OCI-LY7 (cell line): ENCODE data around the gene ADARB2. TPM values are rescaled to one million over a fixed set of nuclear protein-coding genes. Genes with fewer than 3 reads are reported as not detected.
A peak's percentile ranks its signal among the peaks of the same experiment; 100 is the strongest.

Experiments used
- BruUV-seq: library from RNA; stranded (reverse); fragments of 400-500 nt; replicated peaks from 2 replicates; lab custom pipeline; 2021; lab: Mats Ljungman, UMichigan
- CTCF ChIA-PET: fragments of 300-600 bp; sonication (Branson Sonifier 250); formaldehyde crosslinking; loops from one replicate; lab custom pipeline; 2022; ENCODE audit warnings: antibody characterized with exemption; ENCODE audit not compliant: unreplicated experiment; lab: Charles Lee
- POLR2A ChIA-PET: fragments of 300-600 bp; sonication (Branson Sonifier 250); formaldehyde crosslinking; loops from one replicate; lab custom pipeline; 2022; ENCODE audit warnings: antibody characterized with exemption; lab: Charles Lee
- DNase-seq: peaks from one replicate; pipeline ENCODE4 v3.0.0-alpha.2; 2015; ENCODE audit warnings: low spot score
- H2AFZ ChIP-seq: fragments of 200-600 bp; sonication (generic), shearing (Covaris generic); 2 replicates; pipeline ENCODE4 v1.6.1; 2014; ENCODE audit warnings: mild to moderate bottlenecking, antibody characterized with exemption, low read length, moderate library complexity
- H3K27ac ChIP-seq: fragments of 200-600 bp; sonication (generic); 2 replicates; pipeline ENCODE4 v1.5.1; 2014; ENCODE audit warnings: mixed run types, low read depth, mild to moderate bottlenecking, moderate library complexity, low read length, inconsistent platforms; ENCODE audit not compliant: poor library complexity, severe bottlenecking
- H3K36me3 ChIP-seq: fragments of 200-600 bp; sonication (generic); 2 replicates; pipeline ENCODE4 v1.6.1; 2014; ENCODE audit warnings: mild to moderate bottlenecking, antibody characterized with exemption, low read length, moderate library complexity, mixed read lengths; ENCODE audit not compliant: insufficient read depth
- H3K4me1 ChIP-seq: fragments of 200-600 bp; sonication (generic); 2 replicates; pipeline ENCODE4 v1.5.1; 2014; ENCODE audit warnings: mild to moderate bottlenecking, low read length; ENCODE audit not compliant: insufficient read depth, poor library complexity, severe bottlenecking
- H3K4me2 ChIP-seq: fragments of 200-600 bp; sonication (generic); 2 replicates; pipeline ENCODE4 v1.6.1; 2014; ENCODE audit warnings: mild to moderate bottlenecking, low read length
- H3K4me3 ChIP-seq: fragments of 200-600 bp; sonication (generic); 2 replicates; pipeline ENCODE4 v1.5.1; 2014; ENCODE audit warnings: mild to moderate bottlenecking, low read depth, low read length; ENCODE audit not compliant: poor library complexity, severe bottlenecking
- H3K79me2 ChIP-seq: fragments of 200-600 bp; sonication (generic); 2 replicates; pipeline ENCODE4 v1.6.1; 2016; ENCODE audit warnings: low read depth, mild to moderate bottlenecking, low read length, moderate library complexity, mixed read lengths; ENCODE audit not compliant: insufficient read depth
- H3K9me2 ChIP-seq: fragments of 200-600 bp; sonication (generic); 2 replicates; pipeline ENCODE4 v1.6.1; 2016; ENCODE audit warnings: mild to moderate bottlenecking, low read length, mixed read lengths; ENCODE audit not compliant: insufficient read depth
- H3K9me3 ChIP-seq: fragments of 200-600 bp; sonication (generic); 2 replicates; pipeline ENCODE4 v1.6.1; 2014; ENCODE audit warnings: mild to moderate bottlenecking, mixed run types, low read length, mixed read lengths
- H4K20me1 ChIP-seq: fragments of 200-600 bp; sonication (generic); 2 replicates; pipeline ENCODE4 v1.6.1; 2014; ENCODE audit warnings: mild to moderate bottlenecking, antibody characterized with exemption, low read length, moderate library complexity, mixed read lengths; ENCODE audit not compliant: insufficient read depth
- CTCF ChIP-seq: fragments of 200-600 bp; sonication (generic); conservative IDR thresholded peaks from 2 replicates; pipeline ENCODE4 v1.5.1; 2014; ENCODE audit warnings: mild to moderate bottlenecking, antibody characterized with exemption, low read length, moderate library complexity, mixed read lengths
- EZH2phosphoT487 ChIP-seq: fragments of 200-600 bp; sonication (generic); IDR thresholded peaks from 2 replicates; pipeline ENCODE4 v1.6.1; 2018; ENCODE audit warnings: low read depth, borderline replicate concordance, mild to moderate bottlenecking, mixed run types, antibody characterized with exemption, low read length, moderate library complexity, mixed read lengths
- intact Hi-C: fragments of 100-400 bp; cut with micrococcal nuclease; formaldehyde crosslinking; loops from one replicate; pipeline ENCODE4 v1.10.0; 2022; ENCODE audit not compliant: unreplicated experiment
- total RNA-seq, 2 experiments: library from RNA; depleted of rRNA in 1 of 2; stranded (reverse); fragments of >200 nt in 1 of 2; shearing (Covaris generic) in 1 of 2; gene quantifications; 2 replicates each; pipeline ENCODE4 v1.2.3, GENCODE V29; 2014 to 2022

Gene ADARB2
- total RNA-seq, 2 experiments from 2014 or later = 0.03 TPM; not detected in 1

GRCh38 chr10:1488970-1489548 lies 248.3 kb downstream of the ADARB2 start:
- H3K9me2 ChIP-seq = no peaks in the 10 kb centered on the region
- TF ChIP-seq EZH2phosphoT487 (no peak), CTCF (0 out of 2 replicates have a peak, but pooled peaks have one; percentile 10)
- BruUV-seq = no TSS peak
- H3K4me3 ChIP-seq = peak overlapping the region; percentile 46
- peak; percentile 93 for DNase-seq
- no peaks in the 10 kb centered on the region for H3K9me3 ChIP-seq
- peak overlapping the region; percentile 62 for H3K27ac ChIP-seq
- ChIA-PET POLR2A (interaction anchor here (0.6 to 1.5 kb wide), 2 partner anchors 53 to 152 kb away, joined by 3 read pairs; no protein-coding TSS in a partner anchor), CTCF (interaction anchor here (0.7 kb wide), 1 partner anchor 68 kb away, joined by 10 read pairs; no protein-coding TSS in a partner anchor)
- peaks cover 54% of the 10 kb centered on the region for H3K4me1 ChIP-seq
- H2AFZ ChIP-seq = no peak overlapping the region
- H3K4me2 ChIP-seq = peak overlapping the region; percentile 88
- no peaks in the 10 kb centered on the region for H3K36me3 ChIP-seq
- no peaks in the 10 kb centered on the region for H4K20me1 ChIP-seq
- H3K79me2 ChIP-seq = no peaks in the 10 kb centered on the region
- intact Hi-C loops = loop anchor here (1.0 to 2.0 kb wide), 2 partner anchors 35 to 68 kb away; no protein-coding TSS in a partner anchor

GRCh38 chr10:1486841-1487687 lies 250.3 kb downstream of the ADARB2 start:
- Histone ChIP-seq H3K79me2 (no peaks in the 10 kb centered on the region), H3K27ac (no peak overlapping the region), H4K20me1 (no peaks in the 10 kb centered on the region), H3K9me2 (no peaks in the 10 kb centered on the region), H3K9me3 (no peaks in the 10 kb centered on the region), H3K4me1 (peaks cover 51% of the 10 kb centered on the region), H2AFZ (no peak overlapping the region), H3K36me3 (no peaks in the 10 kb centered on the region), H3K4me3 (no peak overlapping the region), H3K4me2 (peak overlapping the region; percentile 88; the same call in 1 of the 2 replicates)
- TF ChIP-seq CTCF = no peak
- TF ChIP-seq EZH2phosphoT487 = no peak
- POLR2A ChIA-PET = interaction anchor here (0.7 to 1.0 kb wide), 4 partner anchors 50 to 1158 kb away, joined by 3 read pairs; no protein-coding TSS in a partner anchor
- intact Hi-C loops = no loop called here
- BruUV-seq = no TSS peak
- no peak for DNase-seq
- CTCF ChIA-PET = interaction anchor here (0.6 kb wide), 1 partner anchor 425 kb away, joined by 3 read pairs; no protein-coding TSS in a partner anchor
